HG03432 (cell line): ENCODE measurements around the gene TMEM138.

Experiments
- ATAC-seq: cut with Tn5 transposase; IDR thresholded peaks from one replicate; pipeline ENCODE4 v1.9.1; 2021; ENCODE audit warnings: mild to moderate bottlenecking, moderate library complexity; ENCODE audit not compliant: unreplicated experiment

TMEM138 gene

DNA sequence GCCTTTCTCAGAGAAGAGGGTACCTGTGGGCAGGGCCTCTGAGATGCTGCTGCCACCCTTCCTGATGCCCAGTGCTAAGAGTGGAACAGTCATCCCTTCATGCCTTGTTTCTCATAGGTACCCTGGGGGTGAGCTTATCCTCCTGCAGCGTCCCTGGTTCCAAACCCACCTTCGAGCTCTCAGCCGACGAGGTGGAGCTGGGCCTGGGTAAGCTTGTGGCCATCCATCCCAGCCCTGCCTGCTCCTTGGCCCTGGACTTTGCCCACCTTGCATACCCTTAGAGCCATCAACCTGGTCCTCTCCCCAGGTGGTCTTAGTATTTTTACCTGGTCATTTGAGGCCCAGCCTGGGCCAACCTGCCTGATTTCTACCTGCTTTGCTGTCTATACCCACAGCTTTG, 20.5 kb upstream of the TMEM138 start:
- ATAC-seq = no peak

DNA sequence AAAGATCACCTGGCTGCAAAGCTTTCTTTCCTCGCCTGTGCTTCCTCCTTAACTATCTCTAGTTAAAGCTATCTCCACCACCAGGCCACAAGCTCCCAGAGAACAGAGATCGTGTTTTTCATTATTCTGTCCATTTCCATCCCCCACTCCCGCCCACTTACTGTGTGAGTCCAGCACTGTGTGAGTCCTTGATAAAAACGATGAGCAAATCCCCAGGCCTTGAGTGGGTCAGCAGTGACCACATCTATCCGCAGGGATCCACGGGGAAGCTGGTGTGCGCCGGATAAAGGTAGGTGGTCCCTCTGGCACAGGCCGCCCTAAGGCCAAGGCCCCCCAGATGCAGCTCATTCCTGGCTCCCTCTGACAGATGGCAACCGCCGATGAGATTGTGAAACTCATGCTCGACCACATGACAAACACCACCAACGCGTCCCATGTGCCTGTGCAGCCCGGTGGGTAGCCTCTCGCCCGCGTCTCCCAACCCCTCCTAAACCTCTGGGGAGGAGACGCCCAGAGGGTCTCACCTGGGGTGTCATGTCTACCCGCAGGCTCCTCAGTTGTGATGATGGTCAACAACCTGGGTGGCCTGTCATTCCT, 19.9 kb upstream of the TMEM138 start:
- no peak for ATAC-seq

DNA sequence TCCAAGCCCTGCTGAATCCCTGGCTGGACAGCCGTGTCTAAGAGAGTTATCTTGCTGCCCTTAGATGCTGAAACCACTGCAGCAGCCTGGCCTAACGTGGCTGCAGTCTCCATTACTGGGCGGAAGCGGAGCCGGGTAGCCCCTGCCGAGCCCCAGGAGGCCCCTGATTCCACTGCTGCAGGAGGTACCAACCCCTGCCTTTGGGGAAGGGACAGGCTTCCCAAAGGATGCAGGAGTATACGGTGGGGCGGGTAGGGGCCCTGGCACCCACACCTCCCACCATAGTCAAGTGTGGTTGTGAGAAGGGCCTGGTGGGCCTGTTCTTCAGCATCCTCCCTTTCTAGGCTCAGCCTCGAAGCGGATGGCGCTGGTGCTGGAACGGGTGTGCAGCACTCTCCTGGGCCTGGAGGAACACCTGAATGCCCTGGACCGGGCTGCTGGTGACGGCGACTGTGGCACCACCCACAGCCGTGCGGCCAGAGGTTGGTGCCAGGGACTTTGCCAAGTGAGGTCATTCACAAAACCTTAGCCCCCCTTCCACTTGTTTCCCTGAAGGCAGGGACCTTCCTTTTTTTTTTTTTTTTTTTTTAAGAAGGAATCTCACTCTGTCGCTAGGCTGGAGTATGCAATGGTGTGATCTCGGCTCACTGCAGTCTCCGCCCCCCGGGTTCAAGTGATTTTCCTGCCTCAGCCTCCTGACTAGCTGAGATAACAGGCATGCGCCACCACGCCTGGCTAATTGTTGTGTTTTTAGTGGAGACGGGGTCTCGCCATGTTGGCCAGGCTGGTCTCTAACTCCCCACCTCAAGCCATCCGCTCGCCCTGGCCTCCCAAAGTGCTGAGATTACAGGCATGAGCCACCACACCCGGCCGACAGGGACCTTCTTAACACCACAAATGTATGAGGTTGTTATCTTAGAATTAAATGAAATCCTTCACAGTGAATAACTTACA, 18.1 kb upstream of the TMEM138 start:
- no peak for ATAC-seq

DNA sequence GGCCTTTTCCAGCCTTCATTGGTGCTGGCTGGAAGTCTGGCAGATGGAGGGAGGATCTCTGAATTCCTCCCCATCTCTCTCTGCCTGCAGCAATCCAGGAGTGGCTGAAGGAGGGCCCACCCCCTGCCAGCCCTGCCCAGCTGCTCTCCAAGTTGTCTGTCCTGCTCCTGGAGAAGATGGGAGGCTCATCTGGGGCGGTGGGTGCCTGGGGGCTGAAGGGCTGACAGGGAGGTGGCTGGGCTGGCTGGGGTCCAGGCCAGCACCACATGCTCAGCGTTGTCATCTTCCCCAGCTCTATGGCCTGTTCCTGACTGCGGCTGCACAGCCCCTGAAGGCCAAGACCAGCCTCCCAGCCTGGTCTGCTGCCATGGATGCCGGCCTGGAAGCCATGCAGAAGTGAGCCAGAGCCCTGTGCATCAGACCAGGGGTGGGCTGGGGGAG, 17.0 kb upstream of the TMEM138 start:
- no peak for ATAC-seq

DNA sequence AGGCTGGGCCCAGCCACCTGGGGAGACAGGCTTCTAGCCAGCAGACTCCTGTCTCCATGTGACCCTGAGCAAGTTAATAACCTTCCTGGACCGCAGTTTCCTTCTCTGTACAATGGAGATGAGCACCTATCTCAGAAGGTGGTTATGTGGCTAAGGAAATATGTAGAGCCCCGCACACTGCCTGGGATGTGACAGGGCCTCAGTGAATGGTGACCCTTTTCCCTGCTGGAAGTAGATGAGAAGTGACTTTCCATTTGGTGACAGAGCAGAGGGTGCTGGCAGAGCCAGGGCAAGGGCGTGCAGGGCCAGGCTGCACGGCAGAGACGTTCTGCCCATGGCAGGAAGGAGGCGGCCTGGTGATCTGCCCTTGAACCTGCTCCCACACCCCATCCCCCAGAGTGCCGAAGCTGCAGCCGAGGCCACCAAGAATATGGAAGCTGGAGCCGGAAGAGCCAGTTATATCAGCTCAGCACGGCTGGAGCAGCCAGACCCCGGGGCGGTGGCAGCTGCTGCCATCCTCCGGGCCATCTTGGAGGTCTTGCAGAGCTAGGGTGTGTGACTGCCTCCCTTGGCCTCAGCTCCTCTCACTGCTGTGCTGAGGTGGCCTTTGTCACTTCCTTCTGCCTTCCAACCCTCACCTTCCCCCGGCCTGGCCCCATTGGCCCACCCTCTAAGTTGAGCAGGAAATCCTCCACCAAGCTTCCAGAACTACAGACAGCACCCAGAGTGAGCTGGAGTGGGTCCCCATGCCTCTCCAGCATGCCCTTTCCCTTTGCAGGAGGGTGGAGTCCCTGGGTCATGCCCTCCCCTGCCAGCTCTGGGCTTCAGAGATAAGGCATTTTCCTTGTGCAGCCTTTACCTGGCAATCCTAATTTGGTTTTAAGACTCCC, 16.0 kb upstream of the TMEM138 start:
- ATAC-seq = no peak

DNA sequence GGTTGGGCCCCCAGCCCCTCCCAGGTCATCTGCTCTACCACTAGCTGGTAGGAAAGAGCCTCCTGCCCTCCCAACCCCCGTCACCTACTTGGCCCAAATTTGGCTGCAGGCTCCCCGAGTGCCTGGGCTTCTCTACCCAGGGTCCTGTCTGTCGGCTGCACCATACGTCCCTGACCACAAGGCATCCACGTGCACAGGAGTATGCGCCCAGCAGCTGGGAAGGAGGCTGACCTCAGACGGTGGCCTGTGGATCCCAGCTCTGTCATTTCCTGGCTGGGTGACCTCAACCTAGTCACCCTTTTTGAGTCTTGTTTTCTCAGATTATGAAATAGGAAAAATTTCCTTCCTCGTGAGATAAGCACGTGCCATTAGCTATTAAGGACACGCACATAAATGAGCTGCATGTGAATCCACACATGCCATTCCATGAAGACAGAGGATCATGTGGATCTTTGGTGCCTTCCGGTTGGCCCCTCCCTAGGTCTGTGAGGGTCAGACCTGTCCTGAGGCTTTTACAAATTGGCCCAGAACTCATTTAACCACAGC, 14.2 kb upstream of the TMEM138 start:
- ATAC-seq = no peak

DNA sequence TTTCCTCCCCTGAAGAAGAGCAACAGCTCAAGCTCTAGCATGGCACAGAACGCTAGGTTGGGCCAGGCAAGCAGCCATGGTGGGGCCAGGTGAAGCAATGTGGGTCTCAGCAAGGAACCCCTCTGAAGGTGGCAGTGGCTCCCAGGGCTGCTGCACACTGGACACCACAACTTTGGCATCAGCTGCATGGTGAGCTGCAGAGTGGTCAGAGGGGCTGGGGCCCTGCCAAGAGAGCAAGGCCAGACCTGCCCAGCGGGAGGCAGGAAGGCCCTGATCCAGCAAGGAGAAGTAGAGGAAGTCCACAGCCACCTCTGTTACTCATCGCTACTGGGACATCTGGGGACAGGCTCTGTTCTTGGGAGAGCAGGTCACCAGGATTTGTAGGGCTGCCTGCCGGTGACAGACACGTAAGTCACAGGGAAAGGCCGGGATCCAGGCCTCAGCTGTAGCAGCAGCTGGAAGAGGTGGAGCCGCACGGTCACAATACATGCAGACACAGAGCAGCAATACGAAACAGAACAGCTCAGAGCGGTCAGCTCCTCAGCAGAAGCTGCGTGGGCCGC, 12.9 kb upstream of the TMEM138 start:
- ATAC-seq = no peak

DNA sequence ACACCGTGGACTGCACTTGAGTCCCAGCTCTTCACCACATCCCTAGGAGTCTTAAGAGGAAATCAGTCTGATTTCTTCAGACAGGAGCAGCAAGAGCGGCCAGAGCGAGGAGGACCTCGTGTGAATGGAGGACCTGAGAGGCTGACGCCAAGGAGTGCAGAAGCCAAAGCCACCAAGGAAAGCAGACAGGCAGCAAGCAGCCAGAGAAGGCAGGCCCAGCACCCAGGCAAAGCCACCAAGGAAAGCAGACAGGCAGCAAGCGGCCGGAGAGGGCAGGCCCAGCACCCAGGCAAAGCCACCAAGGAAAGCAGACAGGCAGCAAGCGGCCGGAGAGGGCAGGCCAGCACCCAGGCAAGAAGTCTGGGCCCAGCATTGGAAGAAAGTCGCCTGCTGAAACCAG, 12.3 kb upstream of the TMEM138 start:
- no peak for ATAC-seq

DNA sequence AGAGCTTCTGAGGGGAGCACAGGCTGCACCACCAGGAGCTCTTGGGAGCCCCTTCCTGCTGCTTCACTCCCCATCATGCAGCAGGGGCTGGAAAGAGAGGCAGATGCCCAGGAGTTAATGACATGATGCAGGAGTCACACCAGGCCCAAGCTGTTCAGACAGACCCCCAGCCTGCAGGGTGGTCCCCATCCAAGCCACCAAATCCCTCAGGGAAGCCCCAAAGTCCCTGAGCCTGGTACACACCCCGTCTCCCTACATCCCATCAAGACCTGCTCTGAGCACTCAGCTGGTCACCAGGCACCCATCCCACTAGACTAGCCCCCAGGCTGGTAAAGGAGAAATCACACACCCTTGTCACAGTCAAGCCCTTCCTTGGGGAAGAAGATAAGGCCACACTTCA, 11.8 kb upstream of the TMEM138 start:
- no peak for ATAC-seq

DNA sequence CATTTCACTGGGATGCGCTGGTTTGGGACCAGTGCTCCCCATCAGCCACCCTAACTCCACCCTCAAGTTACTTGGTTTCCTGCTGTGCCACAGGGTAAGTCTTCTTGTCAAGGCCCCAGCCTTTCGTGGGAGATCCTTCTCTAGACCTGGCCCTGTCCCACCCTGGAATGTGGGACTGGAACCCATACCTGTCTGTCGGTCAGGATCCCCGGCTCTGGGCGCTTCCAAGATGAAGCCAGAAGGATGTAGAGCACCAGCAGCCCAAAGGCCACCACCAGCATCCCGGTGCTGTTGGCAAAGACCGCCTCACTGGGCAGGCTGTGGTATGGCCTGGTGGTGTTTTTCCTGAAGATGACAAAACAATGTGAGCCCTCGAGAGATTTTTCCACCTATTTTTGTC, 11.4 kb upstream of the TMEM138 start:
- no peak for ATAC-seq

DNA sequence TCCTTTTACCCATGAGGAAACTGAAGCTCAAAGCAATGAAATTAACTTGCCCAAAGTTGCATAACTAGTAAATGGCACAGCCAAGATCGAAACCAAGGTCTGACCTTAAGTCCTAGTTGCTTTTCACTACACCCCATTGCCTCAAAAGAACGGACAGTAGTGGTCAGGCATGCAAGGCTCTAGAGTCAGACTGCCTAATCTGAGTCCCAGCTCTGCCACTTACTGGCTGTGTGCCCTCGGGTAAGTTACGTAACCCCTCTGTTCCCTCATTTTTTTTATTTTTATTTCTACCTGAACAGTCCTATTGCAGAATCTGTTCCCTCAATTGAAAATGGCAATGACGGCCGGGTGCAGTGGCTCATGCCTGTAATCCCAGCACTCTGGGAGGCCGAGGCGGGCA, 10.1 kb upstream of the TMEM138 start:
- no peak for ATAC-seq

DNA sequence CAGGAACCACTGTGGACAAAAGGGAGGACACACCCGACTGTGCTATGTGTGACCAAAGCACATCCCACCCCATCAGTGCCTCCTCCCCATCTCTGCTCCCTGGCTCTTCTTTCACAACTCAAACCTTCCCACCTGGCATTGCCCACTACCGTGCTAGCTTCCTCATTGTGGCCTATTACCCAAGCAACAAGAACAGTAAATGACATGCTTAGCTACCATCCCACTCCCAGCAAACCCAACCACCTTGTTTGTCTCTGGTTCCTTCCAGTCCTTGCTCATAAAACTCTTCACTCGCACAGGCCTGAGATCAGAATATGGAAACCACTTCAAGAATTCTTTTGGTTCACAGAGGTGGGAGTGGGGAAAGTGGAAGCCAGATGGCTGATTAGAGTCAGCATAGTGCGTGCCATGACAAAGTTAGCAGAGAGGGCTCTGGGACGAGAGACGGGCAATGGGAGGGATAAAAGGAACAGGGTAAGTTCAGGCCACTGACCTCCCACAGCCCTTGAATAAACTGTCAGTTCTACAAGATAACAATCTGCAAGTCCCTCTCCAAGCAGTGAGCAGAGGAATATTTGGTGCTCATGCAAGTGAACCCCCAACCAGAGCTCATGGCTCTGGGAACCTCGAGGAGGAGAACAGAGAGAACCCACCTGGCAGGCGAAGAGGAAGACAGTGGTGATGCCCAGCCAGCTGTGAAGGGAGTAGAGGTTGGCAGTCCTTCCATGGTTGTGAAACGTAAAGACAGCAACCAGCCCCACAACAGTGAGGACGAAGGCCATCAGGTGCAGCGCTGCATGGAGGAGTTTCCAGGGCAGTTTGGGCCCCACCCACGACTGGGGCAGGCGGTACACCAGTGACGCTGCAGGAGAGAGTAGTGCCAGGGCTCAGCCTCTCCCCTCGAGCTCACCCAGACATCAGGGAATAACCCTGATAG, 8.8 kb upstream of the TMEM138 start:
- no peak for ATAC-seq

DNA sequence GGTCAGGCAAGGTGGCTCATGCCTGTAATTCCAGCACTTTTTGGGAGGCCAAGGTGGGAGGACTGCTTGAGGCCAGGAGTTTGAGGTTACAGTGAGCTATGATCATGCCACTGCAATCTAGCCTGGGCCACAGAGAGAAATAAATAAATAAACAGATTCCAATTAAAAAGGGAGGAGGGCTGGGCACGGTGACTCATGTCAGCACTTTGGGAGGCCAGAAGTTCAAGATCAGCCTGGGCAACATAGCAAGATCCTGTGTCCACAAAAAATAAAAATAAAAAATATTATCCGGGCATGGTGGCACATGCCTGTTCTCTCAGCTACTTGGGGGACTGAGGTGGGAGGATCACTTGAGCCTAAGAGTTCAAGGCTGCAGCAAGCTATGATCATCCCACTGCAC, 8.0 kb upstream of the TMEM138 start:
- ATAC-seq = no peak

DNA sequence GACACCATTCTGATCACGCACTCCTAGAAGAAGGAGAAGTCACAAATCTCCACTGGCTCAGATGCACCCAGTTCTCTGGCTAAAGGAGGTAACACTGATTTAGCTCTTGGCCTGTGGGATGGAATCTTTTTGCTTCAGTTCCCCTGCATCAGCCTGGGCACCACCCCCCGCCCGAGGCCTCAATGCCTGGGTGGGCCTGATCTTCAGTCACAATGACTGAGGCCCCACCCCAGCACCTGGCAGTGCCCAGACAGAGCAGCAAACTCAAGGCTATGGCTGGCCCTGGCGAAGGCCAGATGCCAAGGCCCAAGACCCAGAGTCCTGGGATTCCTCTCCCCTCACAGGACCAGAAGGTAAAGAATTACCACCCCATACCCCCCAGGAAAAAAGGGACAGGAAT, 5.5 kb upstream of the TMEM138 start:
- ATAC-seq = no peak

DNA sequence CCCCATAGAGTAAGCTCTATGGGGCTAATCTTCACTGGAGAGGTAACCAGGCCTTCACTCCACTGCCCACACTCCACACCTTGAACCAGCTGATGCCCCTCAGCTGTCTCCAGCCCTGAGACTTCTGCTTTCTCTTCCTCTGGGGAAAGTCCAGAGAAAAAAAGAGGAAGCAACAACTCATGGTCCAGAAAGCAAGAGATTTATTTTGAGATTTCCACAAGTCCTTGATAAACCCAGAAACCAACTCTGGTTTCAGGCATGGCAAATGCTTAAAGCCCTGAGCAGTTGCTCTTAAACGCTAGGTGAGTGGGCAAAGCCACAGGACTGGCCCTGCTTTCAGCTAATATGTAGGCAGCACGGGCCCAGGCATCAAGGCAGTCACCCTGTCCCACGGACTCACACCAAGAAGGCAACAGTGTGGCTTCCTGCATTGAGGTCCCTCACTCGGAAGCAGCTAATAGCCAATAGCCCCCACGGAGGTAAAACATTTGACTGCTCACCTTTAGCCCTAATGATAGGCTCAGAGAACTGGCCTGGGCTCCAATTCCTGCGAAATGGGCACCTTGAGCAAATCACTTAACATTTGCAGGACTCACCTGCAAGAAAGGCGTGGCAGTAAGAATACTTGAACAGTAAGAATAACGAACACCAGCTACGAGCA, 4.8 kb upstream of the TMEM138 start:
- ATAC-seq = peak; percentile 54

DNA sequence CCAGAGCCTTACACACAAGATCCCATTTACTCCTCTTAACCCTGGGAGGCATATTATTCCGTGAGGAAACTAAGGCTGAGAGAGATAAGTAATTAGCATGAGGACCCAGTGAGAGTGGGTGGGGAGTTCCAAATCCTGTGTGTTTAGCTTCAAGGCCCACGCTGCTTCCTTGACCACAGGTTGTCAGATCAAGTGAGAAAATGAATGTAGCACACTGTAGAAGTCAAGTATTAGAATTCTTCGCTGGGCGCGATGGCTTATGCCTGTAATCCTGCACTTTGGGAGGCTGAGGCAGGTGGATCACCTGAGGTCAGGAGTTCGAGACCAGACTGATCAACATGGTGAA, 4.3 kb upstream of the TMEM138 start:
- ATAC-seq = no peak

DNA sequence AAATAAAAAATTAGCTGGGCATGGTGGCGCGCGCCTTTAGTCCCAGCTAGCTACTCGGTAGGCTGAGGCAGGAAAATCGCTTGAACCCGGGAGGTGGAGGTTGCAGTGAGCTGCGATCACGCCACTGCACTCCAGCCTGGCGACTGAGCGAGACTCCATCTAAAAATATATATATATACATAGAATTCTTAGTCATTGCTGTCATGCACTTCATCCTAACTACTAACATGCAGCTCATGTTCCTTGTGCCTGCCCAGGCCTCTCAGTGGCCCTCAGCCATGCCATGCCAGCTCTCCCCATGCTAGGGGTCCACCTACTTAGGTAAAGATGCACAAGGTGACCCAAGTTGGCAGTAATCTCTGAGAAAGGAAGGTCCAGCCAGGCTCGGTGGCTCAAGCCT, 3.6 kb upstream of the TMEM138 start:
- ATAC-seq = no peak

DNA sequence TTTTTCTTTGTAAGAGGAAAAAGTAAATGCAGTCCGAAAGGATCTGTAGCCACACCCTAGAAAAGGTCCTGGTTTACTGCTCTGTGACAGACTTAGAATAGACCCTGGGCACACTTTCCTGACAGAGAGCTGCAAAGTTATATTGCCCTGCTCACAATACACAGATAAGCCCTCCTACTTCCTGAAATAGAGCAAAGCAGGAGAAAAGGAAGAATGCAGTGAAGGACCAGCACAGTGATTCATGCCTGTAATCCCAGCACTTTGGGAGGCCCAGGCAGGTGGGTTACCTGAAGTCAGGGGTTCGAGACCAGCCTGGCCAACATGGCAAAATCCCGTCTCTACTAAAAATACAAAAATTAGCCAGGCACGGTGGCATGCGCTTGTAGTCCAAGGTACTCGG, 2.7 kb upstream of the TMEM138 start:
- ATAC-seq = no peak

DNA sequence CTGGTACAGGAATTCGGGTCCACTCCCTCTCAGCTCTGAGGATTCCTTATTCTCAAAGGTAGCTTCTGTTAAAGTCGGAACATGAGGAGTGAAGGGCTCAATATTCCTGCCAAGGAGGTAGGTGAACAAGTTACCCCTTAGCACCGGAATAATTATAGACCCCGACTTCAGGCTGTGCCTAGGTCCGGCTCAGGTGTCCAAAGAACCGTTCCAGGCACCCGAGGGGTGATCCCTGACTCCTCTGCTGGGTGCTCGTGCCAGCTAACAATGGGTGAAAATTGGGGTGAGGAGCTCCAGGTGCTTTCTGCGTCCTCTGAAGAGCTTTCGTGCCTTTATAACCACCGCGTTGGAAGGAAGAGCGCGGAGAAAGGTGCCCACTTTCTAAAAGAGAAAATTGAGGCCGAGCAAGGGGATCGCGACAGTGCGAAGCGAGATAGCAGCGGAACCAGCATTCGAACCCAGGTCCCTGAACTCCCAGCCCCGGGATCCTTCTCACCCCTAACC, 885 bp upstream of the TMEM138 start:
- no peak for ATAC-seq
